Activated CD4-positive, alpha-beta T cell treated with anti-CD3 and anti-CD28 coated beads, Interleukin-2, amount 10 ng/mL, durations not matched to agents 24 days and 14 days (primary cell): ENCODE data around the gene CCSER1. TPM values are rescaled to one million over a fixed set of nuclear protein-coding genes. Genes with fewer than 3 reads are reported as not detected.

Experiments
- DNase-seq: peaks from one replicate; pipeline ENCODE4 v3.0.0; 2022
- H3K27ac Mint-ChIP-seq: one replicate; pipeline ENCODE4 v1.8.0; 2022; ENCODE audit warnings: mild to moderate bottlenecking, mixed read lengths
- H3K27me3 Mint-ChIP-seq: one replicate; pipeline ENCODE4 v1.8.0; 2022; ENCODE audit warnings: mixed read lengths
- H3K36me3 Mint-ChIP-seq: one replicate; pipeline ENCODE4 v1.8.0; 2022; ENCODE audit warnings: low read depth, mild to moderate bottlenecking, mixed read lengths
- H3K4me1 Mint-ChIP-seq: one replicate; pipeline ENCODE4 v1.8.0; 2021; ENCODE audit warnings: mixed read lengths
- H3K4me3 Mint-ChIP-seq: one replicate; pipeline ENCODE4 v1.8.0; 2022; ENCODE audit warnings: mild to moderate bottlenecking, moderate library complexity, mixed read lengths
- H3K9me3 Mint-ChIP-seq: one replicate; pipeline ENCODE4 v1.8.0; 2021; ENCODE audit warnings: mixed read lengths
- intact Hi-C: fragments of 100-400 bp; cut with micrococcal nuclease; formaldehyde crosslinking; loops from one replicate; pipeline ENCODE4 v1.15.1; 2023
- total RNA-seq: library from RNA; stranded (reverse); gene quantifications from 2 replicates; pipeline ENCODE4 v1.2.3, GENCODE V29; 2022

Gene CCSER1
- total RNA-seq, 1 donor from 2014 or later, result not detected

DNA sequence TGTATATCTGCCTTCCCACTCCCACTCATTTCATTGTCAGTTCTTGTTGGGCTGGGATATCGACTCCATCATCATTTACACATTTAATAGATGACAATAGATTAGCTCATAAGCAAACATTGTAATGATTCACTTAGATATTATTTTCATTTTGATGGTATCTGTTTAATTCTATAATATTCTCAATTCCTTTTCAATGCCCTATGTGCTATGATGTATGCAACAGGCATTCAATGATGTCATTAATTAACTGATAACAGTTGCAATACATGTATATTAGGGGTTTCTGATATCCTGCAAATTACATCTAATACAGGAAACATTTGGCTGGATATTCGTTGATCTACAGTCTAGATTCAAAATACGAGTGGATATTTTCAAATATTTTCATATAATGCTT is 850.5 kb downstream of the CCSER1 start:
- no peaks in the 10 kb centered on the region for H3K36me3 Mint-ChIP-seq
- H3K27me3 Mint-ChIP-seq, result no peaks in the 10 kb centered on the region
- intact Hi-C loops, result no loop called here
- no peak overlapping the region for H3K27ac Mint-ChIP-seq
- H3K9me3 Mint-ChIP-seq, result no peaks in the 10 kb centered on the region
- no peaks in the 10 kb centered on the region for H3K4me1 Mint-ChIP-seq
- no peak overlapping the region for H3K4me3 Mint-ChIP-seq
- no peak for DNase-seq

DNA sequence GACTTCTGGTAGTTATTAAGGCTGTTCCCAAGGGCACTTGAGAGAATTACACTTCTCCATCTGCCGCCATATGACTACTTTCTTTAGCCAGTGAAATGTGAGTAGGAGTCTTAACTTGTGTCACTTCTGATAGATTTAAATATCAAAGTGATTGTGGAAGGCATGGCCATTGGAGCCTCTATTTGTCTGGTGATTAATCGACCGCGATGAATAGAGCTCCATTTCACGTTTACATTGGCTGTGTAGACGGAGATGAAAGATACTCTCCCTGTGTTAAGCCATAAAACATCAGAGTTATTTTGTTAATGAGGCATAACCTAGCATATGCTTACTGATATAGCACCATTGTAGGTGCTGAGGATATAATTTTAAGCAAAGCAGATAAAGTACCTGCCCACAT is 852.4 kb downstream of the CCSER1 start:
- Mint-ChIP-seq H3K27ac (no peak overlapping the region), H3K9me3 (no peaks in the 10 kb centered on the region), H3K36me3 (no peaks in the 10 kb centered on the region), H3K4me3 (no peak overlapping the region), H3K27me3 (no peaks in the 10 kb centered on the region), H3K4me1 (no peaks in the 10 kb centered on the region)
- intact Hi-C loops, result no loop called here
- DNase-seq, result no peak

DNA sequence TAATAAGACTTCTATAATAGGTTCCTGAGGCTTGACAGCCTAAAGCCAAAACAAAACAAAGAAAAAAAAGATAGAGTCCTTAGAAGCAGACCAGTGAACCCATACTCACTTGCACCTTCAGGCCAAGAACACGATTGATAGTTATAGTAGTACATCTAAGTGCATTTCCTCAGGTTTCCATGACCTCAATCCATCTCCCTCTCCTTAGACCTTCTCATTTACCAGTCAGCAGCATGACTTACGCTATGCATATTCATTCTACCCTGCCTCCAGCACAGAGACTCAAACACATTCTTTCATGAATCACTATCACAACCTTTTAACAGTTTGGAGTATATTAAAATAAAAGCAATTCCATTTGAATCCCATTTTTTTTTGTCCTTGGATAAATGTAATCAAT is 855.6 kb downstream of the CCSER1 start:
- Mint-ChIP-seq H3K36me3 (no peaks in the 10 kb centered on the region), H3K4me3 (no peak overlapping the region), H3K27me3 (no peaks in the 10 kb centered on the region), H3K9me3 (no peaks in the 10 kb centered on the region), H3K27ac (no peak overlapping the region), H3K4me1 (no peaks in the 10 kb centered on the region)
- intact Hi-C loops, result no loop called here
- DNase-seq, result no peak

DNA sequence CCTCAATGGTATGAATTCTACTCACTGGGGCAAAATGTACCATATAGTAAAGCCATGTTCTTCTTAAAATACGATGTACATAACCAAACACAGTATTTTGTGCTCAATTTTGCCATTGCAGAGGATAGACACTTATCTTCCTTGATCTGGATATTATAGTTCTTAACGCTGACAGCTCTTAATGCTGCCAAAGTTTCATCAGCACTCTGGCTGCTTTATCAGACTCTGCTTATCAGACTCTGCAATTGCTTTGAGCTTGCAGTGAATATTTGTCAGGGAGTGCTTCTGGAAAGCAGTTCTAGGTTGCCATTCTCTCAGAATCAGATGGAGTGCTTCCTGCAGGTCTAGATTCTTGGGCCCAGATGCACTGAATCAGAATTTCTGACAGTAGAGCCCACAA is 863.1 kb downstream of the CCSER1 start:
- H3K9me3 Mint-ChIP-seq, result no peaks in the 10 kb centered on the region
- no peak overlapping the region for H3K4me3 Mint-ChIP-seq
- intact Hi-C loops, result no loop called here
- no peaks in the 10 kb centered on the region for H3K36me3 Mint-ChIP-seq
- no peaks in the 10 kb centered on the region for H3K27me3 Mint-ChIP-seq
- DNase-seq, result no peak
- H3K27ac Mint-ChIP-seq, result no peak overlapping the region
- H3K4me1 Mint-ChIP-seq, result no peaks in the 10 kb centered on the region

DNA sequence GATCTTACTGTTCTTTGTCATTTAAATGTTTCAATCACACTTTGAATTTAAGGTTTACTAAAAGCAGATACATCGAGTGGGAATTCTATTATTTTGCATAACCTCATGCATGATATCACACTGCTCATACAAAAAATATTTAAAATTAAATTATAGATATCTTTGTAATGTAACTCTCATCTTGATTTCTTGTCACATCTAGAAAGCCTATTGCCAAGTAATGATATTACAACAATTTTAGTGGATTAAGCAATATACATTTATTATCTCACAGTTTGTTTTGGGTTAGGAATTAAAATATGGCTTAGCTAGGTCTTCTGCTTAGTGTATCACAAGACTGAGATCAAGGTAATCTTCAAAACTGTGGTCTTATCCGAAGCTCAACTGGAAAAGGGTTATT is 865.0 kb downstream of the CCSER1 start:
- no peaks in the 10 kb centered on the region for H3K9me3 Mint-ChIP-seq
- H3K4me1 Mint-ChIP-seq, result no peaks in the 10 kb centered on the region
- no peak overlapping the region for H3K27ac Mint-ChIP-seq
- intact Hi-C loops, result no loop called here
- no peaks in the 10 kb centered on the region for H3K36me3 Mint-ChIP-seq
- H3K27me3 Mint-ChIP-seq, result no peaks in the 10 kb centered on the region
- DNase-seq, result no peak
- no peak overlapping the region for H3K4me3 Mint-ChIP-seq

- no peaks in the 10 kb centered on the region for H3K36me3 Mint-ChIP-seq
- intact Hi-C loops, result no loop called here
- no peak overlapping the region for H3K4me3 Mint-ChIP-seq
- H3K9me3 Mint-ChIP-seq, result no peaks in the 10 kb centered on the region
- no peak overlapping the region for H3K27ac Mint-ChIP-seq
- no peaks in the 10 kb centered on the region for H3K4me1 Mint-ChIP-seq
- H3K27me3 Mint-ChIP-seq, result no peaks in the 10 kb centered on the region
- no peak for DNase-seq
Observed at GRCh38 chr4:90994851-90995574, 867.8 kb downstream of the CCSER1 start.

GRCh38 chr4:90995996-90996395 is 868.8 kb downstream of the CCSER1 start:
- no peak for DNase-seq
- no peaks in the 10 kb centered on the region for H3K9me3 Mint-ChIP-seq
- H3K4me3 Mint-ChIP-seq, result no peak overlapping the region
- no peaks in the 10 kb centered on the region for H3K27me3 Mint-ChIP-seq
- H3K36me3 Mint-ChIP-seq, result no peaks in the 10 kb centered on the region
- intact Hi-C loops, result no loop called here
- H3K27ac Mint-ChIP-seq, result no peak overlapping the region
- no peaks in the 10 kb centered on the region for H3K4me1 Mint-ChIP-seq

DNA sequence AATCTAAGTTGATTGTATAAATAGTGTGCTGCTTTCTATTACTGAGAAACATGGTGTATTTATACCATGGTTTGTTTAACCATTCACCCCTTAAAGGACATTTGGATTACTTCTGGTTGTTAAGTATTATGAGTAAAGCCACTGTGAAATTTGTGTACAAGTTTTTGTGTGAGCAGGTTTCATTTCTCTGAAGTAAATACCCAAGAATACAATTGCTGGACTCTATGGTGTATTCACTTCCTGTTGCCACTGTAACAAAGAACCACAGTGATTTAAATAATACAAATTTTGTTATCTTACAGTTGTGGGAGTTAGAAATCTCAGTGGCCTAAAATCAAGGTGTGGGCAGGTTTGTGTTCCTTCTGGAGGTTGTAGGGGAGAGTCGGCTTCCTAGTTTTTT is 869.6 kb downstream of the CCSER1 start:
- no peaks in the 10 kb centered on the region for H3K9me3 Mint-ChIP-seq
- no peak for DNase-seq
- no peak overlapping the region for H3K4me3 Mint-ChIP-seq
- H3K27ac Mint-ChIP-seq, result no peak overlapping the region
- H3K27me3 Mint-ChIP-seq, result no peaks in the 10 kb centered on the region
- no peaks in the 10 kb centered on the region for H3K4me1 Mint-ChIP-seq
- no peaks in the 10 kb centered on the region for H3K36me3 Mint-ChIP-seq
- intact Hi-C loops, result no loop called here

GRCh38 chr4:91015861-91016260 is 888.7 kb downstream of the CCSER1 start:
- H3K9me3 Mint-ChIP-seq, result no peaks in the 10 kb centered on the region
- no peaks in the 10 kb centered on the region for H3K27me3 Mint-ChIP-seq
- intact Hi-C loops, result no loop called here
- H3K36me3 Mint-ChIP-seq, result no peaks in the 10 kb centered on the region
- H3K27ac Mint-ChIP-seq, result no peak overlapping the region
- no peak overlapping the region for H3K4me3 Mint-ChIP-seq
- DNase-seq, result no peak
- no peaks in the 10 kb centered on the region for H3K4me1 Mint-ChIP-seq

- Mint-ChIP-seq H3K27ac (no peak overlapping the region), H3K27me3 (no peaks in the 10 kb centered on the region), H3K4me3 (no peak overlapping the region), H3K36me3 (no peaks in the 10 kb centered on the region), H3K4me1 (no peaks in the 10 kb centered on the region), H3K9me3 (no peaks in the 10 kb centered on the region)
- intact Hi-C loops, result no loop called here
- DNase-seq, result no peak
Observed at GRCh38 chr4:91019513-91019912, 892.3 kb downstream of the CCSER1 start.

- no peak for DNase-seq
- intact Hi-C loops, result no loop called here
- no peaks in the 10 kb centered on the region for H3K9me3 Mint-ChIP-seq
- no peaks in the 10 kb centered on the region for H3K36me3 Mint-ChIP-seq
- no peak overlapping the region for H3K27ac Mint-ChIP-seq
- no peaks in the 10 kb centered on the region for H3K27me3 Mint-ChIP-seq
- no peaks in the 10 kb centered on the region for H3K4me1 Mint-ChIP-seq
- no peak overlapping the region for H3K4me3 Mint-ChIP-seq
Observed at GRCh38 chr4:91025241-91026148, 898.3 kb downstream of the CCSER1 start.

DNA sequence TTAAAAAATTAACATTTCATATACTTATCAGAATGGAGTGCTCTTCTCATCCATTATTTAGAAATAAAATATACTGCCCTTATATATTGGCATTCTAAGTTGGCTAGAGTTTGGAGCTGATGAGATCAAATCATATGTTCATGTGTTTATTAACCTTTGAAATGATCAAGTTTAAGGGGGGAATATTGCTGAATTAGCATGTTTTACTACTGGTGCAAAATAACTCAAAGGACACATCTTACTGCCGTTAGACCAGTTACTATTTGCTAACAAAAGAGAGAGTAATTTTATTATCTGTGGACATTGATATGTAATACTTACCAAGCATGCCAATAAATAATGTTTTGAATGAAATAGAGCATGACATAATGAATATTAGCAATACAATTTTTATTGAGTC is 901.0 kb downstream of the CCSER1 start:
- DNase-seq, result no peak
- intact Hi-C loops, result no loop called here
- Mint-ChIP-seq H3K4me3 (no peak overlapping the region), H3K27ac (no peak overlapping the region), H3K27me3 (no peaks in the 10 kb centered on the region), H3K9me3 (no peaks in the 10 kb centered on the region), H3K4me1 (no peaks in the 10 kb centered on the region), H3K36me3 (no peaks in the 10 kb centered on the region)

DNA sequence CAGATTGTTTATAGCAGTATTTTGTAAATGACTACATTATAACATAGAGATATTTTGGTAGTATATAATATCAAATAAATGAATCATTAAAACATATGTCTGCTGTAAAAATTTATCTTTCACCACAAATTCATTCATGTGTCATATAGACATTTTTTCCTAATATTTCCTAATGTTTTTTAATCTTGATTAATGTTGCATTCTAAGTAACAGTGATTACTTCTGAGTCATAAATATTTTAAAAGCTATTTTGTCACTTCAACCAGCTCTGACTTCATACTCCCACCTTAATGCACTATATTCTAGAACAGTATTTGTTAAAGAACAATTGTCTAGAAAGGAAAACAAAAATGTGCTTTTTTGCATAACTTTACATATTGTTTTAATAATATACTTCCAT is 904.6 kb downstream of the CCSER1 start:
- Mint-ChIP-seq H3K4me3 (no peak overlapping the region), H3K9me3 (no peaks in the 10 kb centered on the region), H3K36me3 (no peaks in the 10 kb centered on the region), H3K27ac (no peak overlapping the region), H3K4me1 (no peaks in the 10 kb centered on the region), H3K27me3 (no peaks in the 10 kb centered on the region)
- intact Hi-C loops, result no loop called here
- DNase-seq, result no peak

- H3K27me3 Mint-ChIP-seq, result no peaks in the 10 kb centered on the region
- no peaks in the 10 kb centered on the region for H3K4me1 Mint-ChIP-seq
- no peak for DNase-seq
- no peaks in the 10 kb centered on the region for H3K36me3 Mint-ChIP-seq
- no peak overlapping the region for H3K27ac Mint-ChIP-seq
- H3K9me3 Mint-ChIP-seq, result no peaks in the 10 kb centered on the region
- H3K4me3 Mint-ChIP-seq, result no peak overlapping the region
- intact Hi-C loops, result no loop called here
Observed at GRCh38 chr4:91032725-91033445, 905.7 kb downstream of the CCSER1 start.
